PC-3 (cell line): Measurements from ENCODE around the gene ST8SIA2. TPM values are rescaled to one million over a fixed set of nuclear protein-coding genes. Genes with fewer than 3 reads are reported as not detected.

ENCODE experiments used
- ATAC-seq: fragments of 200-7000 bp; cut with Tn5 transposase; 2 replicates; pipeline ENCODE4 v1.9.1; 2020; ENCODE audit warnings: mild to moderate bottlenecking, moderate library complexity
- BruUV-seq: library from RNA; stranded (reverse); fragments of 400-500 nt; replicated peaks from 2 replicates; lab custom pipeline; 2021; lab: Mats Ljungman, UMichigan
- CTCF ChIA-PET: fragments of 300-600 bp; sonication (Branson Sonifier 250); formaldehyde crosslinking; loops from one replicate; lab custom pipeline; 2022; ENCODE audit warnings: antibody characterized with exemption; lab: Charles Lee
- POLR2A ChIA-PET: fragments of 300-600 bp; sonication (Branson Sonifier 250); formaldehyde crosslinking; loops from one replicate; lab custom pipeline; 2022; ENCODE audit warnings: antibody characterized with exemption; ENCODE audit not compliant: unreplicated experiment; lab: Charles Lee
- DNase-seq: peaks from one replicate; pipeline ENCODE4 v3.0.0-alpha.2; 2015
- H2AFZ ChIP-seq: fragments of 300-600 bp; sonication (generic); 2 replicates; pipeline ENCODE4 v1.6.0; 2016; ENCODE audit warnings: antibody characterized with exemption, low read length
- H3F3A ChIP-seq: fragments of 300-600 bp; sonication (generic); one replicate; pipeline ENCODE4 v1.6.0; 2017; ENCODE audit warnings: antibody characterized with exemption, low read length, control low read depth, mild to moderate bottlenecking; ENCODE audit not compliant: unreplicated experiment
- H3K27ac ChIP-seq: fragments of 300-600 bp; sonication (generic); 2 replicates; pipeline ENCODE4 v1.5.1; 2016; ENCODE audit warnings: mild to moderate bottlenecking, low read length
- H3K27me3 ChIP-seq: fragments of 300-600 bp; sonication (generic); 2 replicates; pipeline ENCODE4 v1.6.1; 2016; ENCODE audit warnings: low read length, mixed read lengths
- H3K36me3 ChIP-seq: fragments of 300-600 bp; sonication (generic); 2 replicates; pipeline ENCODE4 v1.6.1; 2016; ENCODE audit warnings: low read depth, mixed run types, low read length, mixed read lengths
- H3K4me1 ChIP-seq: fragments of 300-600 bp; sonication (generic); 2 replicates; pipeline ENCODE4 v1.5.1; 2016; ENCODE audit warnings: low read length; ENCODE audit not compliant: insufficient read depth
- H3K4me2 ChIP-seq: fragments of 300-600 bp; sonication (generic); 2 replicates; pipeline ENCODE4 v1.6.0; 2016; ENCODE audit warnings: low read length
- H3K4me3 ChIP-seq: fragments of 300-600 bp; sonication (generic); 2 replicates; pipeline ENCODE4 v1.5.1; 2016; ENCODE audit warnings: mild to moderate bottlenecking, low read length, mixed read lengths
- H3K79me2 ChIP-seq: fragments of 300-600 bp; sonication (generic); 2 replicates; pipeline ENCODE4 v1.6.1; 2017; ENCODE audit warnings: low read length, mixed read lengths
- H3K9ac ChIP-seq: fragments of 300-600 bp; sonication (generic); 2 replicates; pipeline ENCODE4 v1.6.0; 2016; ENCODE audit warnings: mild to moderate bottlenecking, low read length
- H3K9me2 ChIP-seq: fragments of 300-600 bp; sonication (generic); replicated peaks from 2 replicates; pipeline ENCODE4 v1.6.1; 2016; ENCODE audit warnings: mixed run types, low read length, mixed read lengths
- H3K9me3 ChIP-seq: fragments of 300-600 bp; sonication (generic); 2 replicates; pipeline ENCODE4 v1.6.1; 2016; ENCODE audit warnings: low read length, mixed read lengths
- H4K20me1 ChIP-seq: fragments of 300-600 bp; sonication (generic); 2 replicates; pipeline ENCODE4 v1.6.1; 2016; ENCODE audit warnings: low read length, mixed read lengths
- EZH2 ChIP-seq: fragments of 300-600 bp; sonication (generic); IDR thresholded peaks from one replicate; pipeline ENCODE4 v1.6.1; 2017; ENCODE audit warnings: antibody characterized with exemption, mild to moderate bottlenecking, low read length; ENCODE audit not compliant: unreplicated experiment
- EZH2phosphoT487 ChIP-seq: fragments of 300-600 bp; sonication (generic); IDR thresholded peaks from 2 replicates; pipeline ENCODE4 v1.6.1; 2018; ENCODE audit warnings: mild to moderate bottlenecking, antibody characterized with exemption, low read length, borderline replicate concordance
- intact Hi-C: fragments of 100-400 bp; cut with micrococcal nuclease; formaldehyde crosslinking; loops from 2 replicates; pipeline ENCODE4 v1.9.0; 2023
- total RNA-seq: library from RNA; depleted of rRNA; stranded (reverse); fragments of >200 nt; gene quantifications from 2 replicates; pipeline ENCODE4 v1.2.3, GENCODE V29; 2014
- TF ChIP-seq, protein P1 (sequence below): fragments of 300-600 bp; sonication (generic); conservative IDR thresholded peaks from 2 replicates; pipeline ENCODE4 v1.5.1; 2017; ENCODE audit warnings: antibody characterized with exemption, low read depth, mild to moderate bottlenecking, low read length

The ST8SIA2 gene
- total RNA-seq, 1 experiment from 2014 or later, result not detected

DNA sequence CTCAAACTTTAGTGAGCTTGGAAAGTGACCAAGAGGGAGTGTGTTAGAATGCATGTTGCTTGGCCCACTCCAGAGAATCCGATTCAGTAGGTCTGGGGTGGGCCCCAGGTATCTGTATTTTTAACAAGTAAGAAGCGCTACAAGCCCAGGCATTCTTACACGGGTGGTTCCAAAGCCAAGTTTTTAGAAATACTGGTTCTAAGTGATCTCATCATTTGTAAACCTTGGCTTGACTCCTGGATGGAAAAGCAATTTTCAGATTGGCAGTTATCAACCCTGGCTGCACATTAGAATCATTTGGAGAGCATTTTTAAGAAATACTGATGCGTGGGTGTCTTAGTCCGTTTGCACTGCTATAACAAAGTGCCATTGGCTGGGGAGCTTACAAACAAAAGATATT lies 27.3 kb upstream of the ST8SIA2 start:
- intact Hi-C loops, result no loop called here
- no peak overlapping the region for H3K27ac ChIP-seq
- POLR2A ChIA-PET, result no interaction called here
- no peaks in the 10 kb centered on the region for H3F3A ChIP-seq
- H3K9me2 ChIP-seq, result no peaks in the 10 kb centered on the region
- H3K4me1 ChIP-seq, result no peaks in the 10 kb centered on the region
- H3K9me3 ChIP-seq, result no peaks in the 10 kb centered on the region
- H3K9ac ChIP-seq, result no peak overlapping the region
- no peak overlapping the region for H3K4me3 ChIP-seq
- CTCF ChIA-PET, result no interaction called here
- H2AFZ ChIP-seq, result no peak overlapping the region
- H3K4me2 ChIP-seq, result no peak overlapping the region
- peaks cover 49% of the 10 kb centered on the region for H3K27me3 ChIP-seq
- TF ChIP-seq EZH2 (no peak), EZH2phosphoT487 (no peak)
- TF ChIP-seq, protein P1, sequence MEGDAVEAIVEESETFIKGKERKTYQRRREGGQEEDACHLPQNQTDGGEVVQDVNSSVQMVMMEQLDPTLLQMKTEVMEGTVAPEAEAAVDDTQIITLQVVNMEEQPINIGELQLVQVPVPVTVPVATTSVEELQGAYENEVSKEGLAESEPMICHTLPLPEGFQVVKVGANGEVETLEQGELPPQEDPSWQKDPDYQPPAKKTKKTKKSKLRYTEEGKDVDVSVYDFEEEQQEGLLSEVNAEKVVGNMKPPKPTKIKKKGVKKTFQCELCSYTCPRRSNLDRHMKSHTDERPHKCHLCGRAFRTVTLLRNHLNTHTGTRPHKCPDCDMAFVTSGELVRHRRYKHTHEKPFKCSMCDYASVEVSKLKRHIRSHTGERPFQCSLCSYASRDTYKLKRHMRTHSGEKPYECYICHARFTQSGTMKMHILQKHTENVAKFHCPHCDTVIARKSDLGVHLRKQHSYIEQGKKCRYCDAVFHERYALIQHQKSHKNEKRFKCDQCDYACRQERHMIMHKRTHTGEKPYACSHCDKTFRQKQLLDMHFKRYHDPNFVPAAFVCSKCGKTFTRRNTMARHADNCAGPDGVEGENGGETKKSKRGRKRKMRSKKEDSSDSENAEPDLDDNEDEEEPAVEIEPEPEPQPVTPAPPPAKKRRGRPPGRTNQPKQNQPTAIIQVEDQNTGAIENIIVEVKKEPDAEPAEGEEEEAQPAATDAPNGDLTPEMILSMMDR, result no peak
- BruUV-seq, result no TSS peak
- DNase-seq, result no peak
- H3K36me3 ChIP-seq, result no peaks in the 10 kb centered on the region
- no peak for ATAC-seq
- H3K79me2 ChIP-seq, result no peaks in the 10 kb centered on the region
- no peaks in the 10 kb centered on the region for H4K20me1 ChIP-seq

DNA sequence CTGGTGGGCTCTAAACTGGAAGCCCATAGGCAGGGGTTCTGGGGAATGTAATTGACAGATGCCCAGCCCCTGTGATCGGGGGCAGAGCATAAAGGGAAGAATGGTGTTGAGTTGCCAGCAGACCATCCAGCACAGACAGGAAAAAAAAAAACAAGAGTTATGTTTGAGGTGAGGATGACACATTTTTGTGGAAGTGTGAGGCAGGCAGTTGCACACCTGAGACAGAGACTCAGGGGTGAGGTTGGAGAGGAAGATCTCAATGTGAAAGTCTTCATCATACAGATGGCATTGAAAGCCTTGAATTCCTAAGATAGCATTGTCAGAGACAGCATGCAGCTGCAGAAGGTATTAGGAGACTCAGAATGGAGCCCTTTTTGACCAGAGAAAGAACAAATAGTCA lies 18.6 kb upstream of the ST8SIA2 start:
- no peaks in the 10 kb centered on the region for H4K20me1 ChIP-seq
- no peak overlapping the region for H3K4me3 ChIP-seq
- H2AFZ ChIP-seq, result no peak overlapping the region
- no peaks in the 10 kb centered on the region for H3K4me1 ChIP-seq
- no peak for DNase-seq
- ATAC-seq, result no peak
- BruUV-seq, result no TSS peak
- no peak overlapping the region for H3K4me2 ChIP-seq
- no peaks in the 10 kb centered on the region for H3F3A ChIP-seq
- no peaks in the 10 kb centered on the region for H3K36me3 ChIP-seq
- H3K27ac ChIP-seq, result no peak overlapping the region
- no peaks in the 10 kb centered on the region for H3K9me2 ChIP-seq
- peaks cover 17% of the 10 kb centered on the region for H3K27me3 ChIP-seq
- no peaks in the 10 kb centered on the region for H3K9me3 ChIP-seq
- H3K79me2 ChIP-seq, result no peaks in the 10 kb centered on the region
- no peak overlapping the region for H3K9ac ChIP-seq
- TF ChIP-seq EZH2phosphoT487 (no peak), EZH2 (no peak)
- TF ChIP-seq, protein P1, result no peak
- ChIA-PET POLR2A (no interaction called here), CTCF (no interaction called here)
- intact Hi-C loops, result no loop called here

DNA sequence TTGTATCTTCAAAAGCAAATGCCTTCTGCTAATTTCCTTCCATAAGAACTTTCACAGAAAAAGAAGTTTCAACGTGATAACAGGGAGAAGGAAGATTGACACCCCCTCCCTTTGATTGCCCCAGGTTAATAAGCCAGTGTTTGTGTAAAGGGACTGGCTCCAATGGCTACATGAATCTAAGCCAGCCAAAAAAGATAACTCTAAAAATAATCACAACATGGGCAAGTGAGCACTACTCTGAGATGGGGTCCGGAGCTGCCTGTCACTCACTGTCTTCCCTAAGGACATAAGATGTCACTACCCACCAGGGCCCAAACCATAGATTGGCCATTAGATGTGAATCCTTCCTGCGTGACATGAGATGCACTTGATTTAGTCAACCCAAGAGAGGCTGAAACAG lies 17.6 kb upstream of the ST8SIA2 start:
- no peaks in the 10 kb centered on the region for H3F3A ChIP-seq
- BruUV-seq, result no TSS peak
- CTCF ChIA-PET, result no interaction called here

More for the DNA sequence above, 17.6 kb upstream of the ST8SIA2 start:
- intact Hi-C loops, result no loop called here
- no peaks in the 10 kb centered on the region for H3K79me2 ChIP-seq
- no peak for DNase-seq
- H3K36me3 ChIP-seq, result no peaks in the 10 kb centered on the region
- H3K27ac ChIP-seq, result no peak overlapping the region
- POLR2A ChIA-PET, result no interaction called here
- H3K4me2 ChIP-seq, result no peak overlapping the region
- no peak overlapping the region for H3K9ac ChIP-seq
- H3K9me3 ChIP-seq, result no peaks in the 10 kb centered on the region
- no peaks in the 10 kb centered on the region for H3K4me1 ChIP-seq
- H3K4me3 ChIP-seq, result no peak overlapping the region
- no peaks in the 10 kb centered on the region for H4K20me1 ChIP-seq
- no peak for ATAC-seq
- no peak for TF ChIP-seq EZH2phosphoT487
- no peak for TF ChIP-seq EZH2
- TF ChIP-seq, protein P1, result no peak
- no peaks in the 10 kb centered on the region for H3K9me2 ChIP-seq
- H2AFZ ChIP-seq, result no peak overlapping the region
- peaks cover 6% of the 10 kb centered on the region; the same call in 1 of the 2 replicates for H3K27me3 ChIP-seq
